ENCODE measurements around the gene KLHDC8A. TPM values are rescaled to one million over a fixed set of nuclear protein-coding genes. Genes with fewer than 3 reads are reported as not detected.

The KLHDC8A gene
- total and polyA plus RNA-seq, 2 of the 13 experiments (the other 11 are each of a cell fraction or from before 2014, with no cell fraction given), result not detected

DNA sequence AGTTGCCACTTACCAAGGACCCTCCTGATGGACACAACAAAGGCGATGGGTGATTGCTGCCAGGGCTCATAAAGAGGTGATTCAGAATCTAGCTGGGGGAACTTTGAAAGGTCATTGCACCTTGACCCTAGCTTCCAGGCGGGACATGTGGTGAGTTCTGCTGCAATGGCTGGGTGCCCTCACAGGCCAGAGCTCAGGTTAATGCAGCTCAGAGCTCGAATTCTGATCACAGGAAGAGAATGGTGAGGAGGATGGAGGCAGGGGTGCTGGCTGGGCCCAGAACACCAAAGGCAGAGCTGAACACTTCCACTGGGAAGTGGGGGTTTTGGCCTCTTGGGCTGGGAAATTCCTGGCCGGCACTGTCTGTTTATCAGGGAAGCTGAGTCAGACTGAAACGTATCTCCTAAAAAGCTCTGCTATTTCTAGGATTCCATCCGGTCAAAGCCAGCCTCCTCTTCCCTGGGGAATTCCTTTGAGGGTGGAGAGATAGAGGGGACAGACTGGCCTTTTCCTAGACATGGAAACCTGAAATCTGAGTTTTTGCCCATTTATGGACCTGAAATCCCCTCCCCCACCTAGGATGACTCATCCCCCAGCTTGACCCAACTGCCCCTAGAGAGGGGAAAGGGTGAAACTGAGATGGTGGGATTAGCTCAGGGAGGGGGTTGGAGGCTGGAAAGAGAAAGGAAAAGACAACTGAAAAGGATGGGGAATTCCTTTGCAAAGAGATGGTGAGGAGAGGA lies 62.4 kb downstream of the KLHDC8A start (continued):
- TF ChIP-seq ZHX2 (IDR thresholded peaks at IDR 0.05; ENCODE audit: low read depth) (no peak), ZHX2 (CRISPR knock-in tag; IDR thresholded peaks at IDR 0.05; ENCODE audit: borderline replicate concordance) (no peak), ZNF589 (CRISPR knock-in tag; conservative IDR thresholded peaks at IDR 0.05) (no peak), ZNF446 (CRISPR knock-in tag; IDR thresholded peaks at IDR 0.05) (no peak), ATF5 (CRISPR knock-in tag; IDR thresholded peaks at IDR 0.05; ENCODE audit: low read depth) (no peak), BORCS8-MEF2B (CRISPR knock-in tag; IDR thresholded peaks at IDR 0.05) (no peak; the same call in 1 of the 2 replicates), ZNF382 (CRISPR knock-in tag; IDR thresholded peaks at IDR 0.05; ENCODE audit: borderline replicate concordance) (no peak), MIER3 (CRISPR knock-in tag; IDR thresholded peaks at IDR 0.05; ENCODE audit: borderline replicate concordance) (0 out of 2 replicates have a peak, but pooled peaks have one; percentile 22), TP53 (CRISPR knock-in tag; conservative IDR thresholded peaks at IDR 0.05) (no peak), ZNF562 (CRISPR knock-in tag; IDR thresholded peaks at IDR 0.05; ENCODE audit: borderline replicate concordance) (no peak), MBD4 (IDR thresholded peaks at IDR 0.05; ENCODE audit: borderline replicate concordance, low read length) (no peak), NR2F1 (CRISPR knock-in tag; IDR thresholded peaks at IDR 0.05) (peak; percentile 83 to 91), NFRKB (IDR thresholded peaks at IDR 0.05) (no peak), ERF (CRISPR knock-in tag; IDR thresholded peaks at IDR 0.05) (0 out of 2 replicates have a peak, but pooled peaks have one; percentile 17)
- TF ChIP-seq, protein P1, sequence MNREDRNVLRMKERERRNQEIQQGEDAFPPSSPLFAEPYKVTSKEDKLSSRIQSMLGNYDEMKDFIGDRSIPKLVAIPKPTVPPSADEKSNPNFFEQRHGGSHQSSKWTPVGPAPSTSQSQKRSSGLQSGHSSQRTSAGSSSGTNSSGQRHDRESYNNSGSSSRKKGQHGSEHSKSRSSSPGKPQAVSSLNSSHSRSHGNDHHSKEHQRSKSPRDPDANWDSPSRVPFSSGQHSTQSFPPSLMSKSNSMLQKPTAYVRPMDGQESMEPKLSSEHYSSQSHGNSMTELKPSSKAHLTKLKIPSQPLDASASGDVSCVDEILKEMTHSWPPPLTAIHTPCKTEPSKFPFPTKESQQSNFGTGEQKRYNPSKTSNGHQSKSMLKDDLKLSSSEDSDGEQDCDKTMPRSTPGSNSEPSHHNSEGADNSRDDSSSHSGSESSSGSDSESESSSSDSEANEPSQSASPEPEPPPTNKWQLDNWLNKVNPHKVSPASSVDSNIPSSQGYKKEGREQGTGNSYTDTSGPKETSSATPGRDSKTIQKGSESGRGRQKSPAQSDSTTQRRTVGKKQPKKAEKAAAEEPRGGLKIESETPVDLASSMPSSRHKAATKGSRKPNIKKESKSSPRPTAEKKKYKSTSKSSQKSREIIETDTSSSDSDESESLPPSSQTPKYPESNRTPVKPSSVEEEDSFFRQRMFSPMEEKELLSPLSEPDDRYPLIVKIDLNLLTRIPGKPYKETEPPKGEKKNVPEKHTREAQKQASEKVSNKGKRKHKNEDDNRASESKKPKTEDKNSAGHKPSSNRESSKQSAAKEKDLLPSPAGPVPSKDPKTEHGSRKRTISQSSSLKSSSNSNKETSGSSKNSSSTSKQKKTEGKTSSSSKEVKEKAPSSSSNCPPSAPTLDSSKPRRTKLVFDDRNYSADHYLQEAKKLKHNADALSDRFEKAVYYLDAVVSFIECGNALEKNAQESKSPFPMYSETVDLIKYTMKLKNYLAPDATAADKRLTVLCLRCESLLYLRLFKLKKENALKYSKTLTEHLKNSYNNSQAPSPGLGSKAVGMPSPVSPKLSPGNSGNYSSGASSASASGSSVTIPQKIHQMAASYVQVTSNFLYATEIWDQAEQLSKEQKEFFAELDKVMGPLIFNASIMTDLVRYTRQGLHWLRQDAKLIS (CRISPR knock-in tag; IDR thresholded peaks at IDR 0.05), result no peak
- TF ChIP-seq, protein P2, sequence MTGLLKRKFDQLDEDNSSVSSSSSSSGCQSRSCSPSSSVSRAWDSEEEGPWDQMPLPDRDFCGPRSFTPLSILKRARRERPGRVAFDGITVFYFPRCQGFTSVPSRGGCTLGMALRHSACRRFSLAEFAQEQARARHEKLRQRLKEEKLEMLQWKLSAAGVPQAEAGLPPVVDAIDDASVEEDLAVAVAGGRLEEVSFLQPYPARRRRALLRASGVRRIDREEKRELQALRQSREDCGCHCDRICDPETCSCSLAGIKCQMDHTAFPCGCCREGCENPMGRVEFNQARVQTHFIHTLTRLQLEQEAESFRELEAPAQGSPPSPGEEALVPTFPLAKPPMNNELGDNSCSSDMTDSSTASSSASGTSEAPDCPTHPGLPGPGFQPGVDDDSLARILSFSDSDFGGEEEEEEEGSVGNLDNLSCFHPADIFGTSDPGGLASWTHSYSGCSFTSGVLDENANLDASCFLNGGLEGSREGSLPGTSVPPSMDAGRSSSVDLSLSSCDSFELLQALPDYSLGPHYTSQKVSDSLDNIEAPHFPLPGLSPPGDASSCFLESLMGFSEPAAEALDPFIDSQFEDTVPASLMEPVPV (CRISPR knock-in tag; IDR thresholded peaks at IDR 0.05), result no peak

Data from HepG2 (cell line).